ENCODE results near the gene KCNJ15.

DNA sequence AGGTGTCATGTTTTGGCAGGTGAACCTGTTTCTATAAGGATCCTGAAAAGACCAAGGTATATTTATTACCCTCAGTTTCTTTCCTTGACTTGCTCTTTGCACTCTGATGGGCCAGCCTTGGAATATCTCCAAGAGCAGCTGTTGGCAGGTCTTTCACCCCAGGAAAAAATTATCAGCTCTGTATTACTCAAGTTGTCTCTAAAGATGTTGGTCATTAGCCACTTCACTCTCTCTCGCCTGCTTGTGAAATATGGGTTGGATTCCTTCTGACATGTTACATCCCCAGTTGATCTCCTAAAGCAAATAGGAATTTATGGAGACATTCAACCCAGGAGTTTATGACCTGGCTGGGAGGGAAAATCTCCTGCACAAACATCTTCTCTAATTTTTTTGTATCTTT lies 85.9 kb downstream of the KCNJ15 start:
- TF ChIP-seq, protein P1, sequence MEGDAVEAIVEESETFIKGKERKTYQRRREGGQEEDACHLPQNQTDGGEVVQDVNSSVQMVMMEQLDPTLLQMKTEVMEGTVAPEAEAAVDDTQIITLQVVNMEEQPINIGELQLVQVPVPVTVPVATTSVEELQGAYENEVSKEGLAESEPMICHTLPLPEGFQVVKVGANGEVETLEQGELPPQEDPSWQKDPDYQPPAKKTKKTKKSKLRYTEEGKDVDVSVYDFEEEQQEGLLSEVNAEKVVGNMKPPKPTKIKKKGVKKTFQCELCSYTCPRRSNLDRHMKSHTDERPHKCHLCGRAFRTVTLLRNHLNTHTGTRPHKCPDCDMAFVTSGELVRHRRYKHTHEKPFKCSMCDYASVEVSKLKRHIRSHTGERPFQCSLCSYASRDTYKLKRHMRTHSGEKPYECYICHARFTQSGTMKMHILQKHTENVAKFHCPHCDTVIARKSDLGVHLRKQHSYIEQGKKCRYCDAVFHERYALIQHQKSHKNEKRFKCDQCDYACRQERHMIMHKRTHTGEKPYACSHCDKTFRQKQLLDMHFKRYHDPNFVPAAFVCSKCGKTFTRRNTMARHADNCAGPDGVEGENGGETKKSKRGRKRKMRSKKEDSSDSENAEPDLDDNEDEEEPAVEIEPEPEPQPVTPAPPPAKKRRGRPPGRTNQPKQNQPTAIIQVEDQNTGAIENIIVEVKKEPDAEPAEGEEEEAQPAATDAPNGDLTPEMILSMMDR (IDR thresholded peaks at IDR 0.05) = no peak
- TF ChIP-seq POLR2A (IDR thresholded peaks at IDR 0.05) (no peak), POLR2AphosphoS5 (IDR thresholded peaks at IDR 0.05) (no peak), EP300 (IDR thresholded peaks at IDR 0.05) (no peak)
